Esophagus squamous epithelium (tissue), 5 donors: Measurements from ENCODE around the gene ALDOC. TPM values are rescaled to one million over a fixed set of nuclear protein-coding genes. Genes with fewer than 3 reads are reported as not detected.

ENCODE experiments used
- DNase-seq: peaks from one replicate; lab custom pipeline; 2025; lab: John Stamatoyannopoulos, UW
- H3K27ac ChIP-seq, 4 donors: fragments of 200-600 bp; sonication (generic); one replicate each; pipeline ENCODE4 v1.5.1; 2016 to 2019; ENCODE audit warnings: mild to moderate bottlenecking in 1 of 4
- H3K27me3 ChIP-seq, 4 donors: fragments of 200-600 bp; sonication (generic); 1 replicate in 3 of 4; 2 replicates in 1 of 4; pipeline versions ENCODE4 v1.5.1 to v1.6.0; 2017 to 2021; ENCODE audit warnings: antibody characterized with exemption in 1 of 4
- H3K36me3 ChIP-seq, 3 donors: fragments of 200-600 bp; sonication (generic); one replicate each; pipeline ENCODE4 v1.5.1; 2016 to 2019
- H3K4me1 ChIP-seq, 3 donors: fragments of 200-600 bp; sonication (generic); one replicate each; pipeline ENCODE4 v1.5.1; 2017 to 2019
- H3K4me3 ChIP-seq, 4 donors: fragments of 200-600 bp; sonication (generic); 1 replicate in 3 of 4; 2 replicates in 1 of 4; pipeline ENCODE4 v1.5.1; 2016 to 2019; ENCODE audit warnings: mild to moderate bottlenecking in 2 of 4, moderate library complexity in 1 of 4
- H3K9me3 ChIP-seq, 3 donors: fragments of 200-600 bp; sonication (generic); one replicate each; pipeline ENCODE4 v1.5.1; 2016 to 2019
- POLR2A ChIP-seq, 4 donors: fragments of 450-650 bp; IDR thresholded peaks; one replicate each; pipeline ENCODE4 v1.6.1; 2017; ENCODE audit warnings: antibody characterized with exemption in 4 of 4, mild to moderate bottlenecking in 4 of 4, moderate library complexity in 3 of 4
- WGBS, 2 donors: methylation state at CpG; one replicate each; pipeline ENCODE4 v1.1.5; 2018; 5-methylcytosine and 5-hydroxymethylcytosine counted together
- intact Hi-C: fragments of 100-400 bp; cut with DNase I; formaldehyde crosslinking; loops from one replicate; pipeline ENCODE4 v1.15.0; 2022
- total RNA-seq, 4 donors: library from RNA; depleted of rRNA; stranded (reverse); fragments of >200 nt; gene quantifications; one replicate each; pipeline ENCODE4 v1.1.0, GENCODE V29; 2016
- TF ChIP-seq, protein P1 (sequence below), 6 experiments: fragments of 450-650 bp in 4 of 6; fragments of 200-600 bp in 2 of 6; sonication (generic) in 2 of 6; IDR thresholded peaks; one replicate each; pipeline ENCODE4 v1.5.1; 2016 to 2019; ENCODE audit warnings: antibody characterized with exemption in 6 of 6, mild to moderate bottlenecking in 4 of 6, moderate library complexity in 4 of 6
- donor health status: DM: yes; HTN: yes; CAD: no.

Gene ALDOC
- total RNA-seq, 4 donors from 2014 or later, result 27.0 to 57.0 (median 44.3) TPM

DNA sequence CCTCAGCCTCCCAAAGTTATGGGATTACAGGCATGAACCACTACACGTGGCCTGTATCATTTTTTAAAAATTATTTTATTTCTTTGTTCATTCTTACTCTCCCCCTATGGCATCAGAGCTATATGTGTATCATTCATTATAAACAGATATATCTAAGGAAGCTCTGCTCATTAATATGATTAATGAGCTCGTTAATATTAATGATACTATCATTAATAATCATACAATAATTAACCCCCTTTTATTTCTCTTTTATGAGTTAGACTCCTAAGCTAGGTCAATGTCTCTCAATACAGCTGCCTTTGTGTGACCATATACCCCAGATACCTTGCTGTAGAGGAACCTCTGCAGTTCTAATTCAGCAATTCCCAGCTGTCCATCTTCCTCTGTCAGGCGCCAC, 41.8 kb upstream of the ALDOC start:
- WGBS, 2 donors, result 91 to 92% methylated on average over 3 of the region's 3 CpGs
- no peak for DNase-seq
- no peak overlapping the region for H3K27ac ChIP-seq
- H3K36me3 ChIP-seq, result peaks cover 42 to 100% (median 78%) of the 10 kb centered on the region in 3 donors
- no peaks in the 10 kb centered on the region for H3K27me3 ChIP-seq
- H3K4me3 ChIP-seq, result no peak overlapping the region
- no peaks in the 10 kb centered on the region for H3K4me1 ChIP-seq
- no peaks in the 10 kb centered on the region for H3K9me3 ChIP-seq
- intact Hi-C loops, result loop anchor here (10.0 kb wide), 1 partner anchor 124 kb away; no protein-coding TSS in a partner anchor
- no peak for TF ChIP-seq POLR2A (IDR thresholded peaks at IDR 0.05)
- TF ChIP-seq, protein P1, sequence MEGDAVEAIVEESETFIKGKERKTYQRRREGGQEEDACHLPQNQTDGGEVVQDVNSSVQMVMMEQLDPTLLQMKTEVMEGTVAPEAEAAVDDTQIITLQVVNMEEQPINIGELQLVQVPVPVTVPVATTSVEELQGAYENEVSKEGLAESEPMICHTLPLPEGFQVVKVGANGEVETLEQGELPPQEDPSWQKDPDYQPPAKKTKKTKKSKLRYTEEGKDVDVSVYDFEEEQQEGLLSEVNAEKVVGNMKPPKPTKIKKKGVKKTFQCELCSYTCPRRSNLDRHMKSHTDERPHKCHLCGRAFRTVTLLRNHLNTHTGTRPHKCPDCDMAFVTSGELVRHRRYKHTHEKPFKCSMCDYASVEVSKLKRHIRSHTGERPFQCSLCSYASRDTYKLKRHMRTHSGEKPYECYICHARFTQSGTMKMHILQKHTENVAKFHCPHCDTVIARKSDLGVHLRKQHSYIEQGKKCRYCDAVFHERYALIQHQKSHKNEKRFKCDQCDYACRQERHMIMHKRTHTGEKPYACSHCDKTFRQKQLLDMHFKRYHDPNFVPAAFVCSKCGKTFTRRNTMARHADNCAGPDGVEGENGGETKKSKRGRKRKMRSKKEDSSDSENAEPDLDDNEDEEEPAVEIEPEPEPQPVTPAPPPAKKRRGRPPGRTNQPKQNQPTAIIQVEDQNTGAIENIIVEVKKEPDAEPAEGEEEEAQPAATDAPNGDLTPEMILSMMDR (IDR thresholded peaks at IDR 0.05), result no peak

GRCh38 chr17:28616281-28616680, 39.6 kb upstream of the ALDOC start:
- TF ChIP-seq, protein P1 (IDR thresholded peaks at IDR 0.05), result no peak
- TF ChIP-seq POLR2A (IDR thresholded peaks at IDR 0.05), result no peak
- Histone ChIP-seq H3K36me3 (peaks cover 42 to 99% (median 67%) of the 10 kb centered on the region in 3 donors), H3K4me1 (no peaks in the 10 kb centered on the region), H3K27me3 (no peaks in the 10 kb centered on the region), H3K27ac (no peak overlapping the region), H3K9me3 (no peaks in the 10 kb centered on the region), H3K4me3 (no peak overlapping the region)
- intact Hi-C loops, result loop anchor here (10.0 kb wide), 1 partner anchor 121 kb away; no protein-coding TSS in a partner anchor
- DNase-seq, result no peak
- WGBS, 2 donors, result 78 to 84% methylated on average over 5 to 7 of the region's 7 CpGs

DNA sequence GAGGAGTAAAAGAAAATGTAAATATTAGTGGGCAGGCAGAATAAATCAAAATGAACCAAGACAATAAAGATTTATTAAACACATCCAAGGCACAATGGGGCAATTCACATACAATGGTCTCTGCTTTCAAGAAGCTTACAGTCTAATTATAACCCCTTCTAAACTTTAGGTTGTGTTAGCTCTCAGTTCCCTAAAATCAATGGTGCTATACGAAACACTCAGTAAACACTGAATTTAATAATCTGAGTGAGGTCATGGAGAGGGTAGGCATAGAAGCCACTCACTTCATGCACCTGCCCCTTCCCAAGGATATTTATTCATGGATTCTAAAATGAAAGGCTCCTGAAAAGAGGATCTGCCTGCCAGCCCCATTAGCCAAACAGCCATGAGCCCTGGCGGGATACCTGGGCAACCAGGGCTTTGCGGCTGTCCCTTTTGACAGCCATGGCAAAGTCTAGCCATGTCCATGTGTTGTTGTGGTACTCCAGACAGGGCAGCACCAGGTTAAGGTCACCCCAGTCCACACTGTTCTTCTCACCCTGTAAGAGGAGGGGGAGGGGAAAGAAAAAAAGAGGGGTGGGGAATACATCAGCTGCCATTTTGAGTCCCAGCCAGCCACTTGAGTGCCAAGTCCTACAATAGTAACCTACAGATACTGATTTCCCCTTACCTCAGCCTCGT, 38.7 kb upstream of the ALDOC start:
- Histone ChIP-seq H3K27me3 (no peaks in the 10 kb centered on the region), H3K4me1 (no peaks in the 10 kb centered on the region), H3K27ac (no peak overlapping the region), H3K36me3 (peaks cover 39 to 99% (median 59%) of the 10 kb centered on the region in 3 donors), H3K4me3 (no peak overlapping the region), H3K9me3 (no peaks in the 10 kb centered on the region)
- intact Hi-C loops, result loop anchor here (10.0 kb wide), 1 partner anchor 121 kb away; no protein-coding TSS in a partner anchor
- TF ChIP-seq, protein P1 (IDR thresholded peaks at IDR 0.05), result no peak
- no peak for DNase-seq
- WGBS, 2 donors, result 70 to 91% methylated on average over 2 to 4 of the region's 4 CpGs

- Histone ChIP-seq H3K36me3 (peaks cover 28 to 93% (median 45%) of the 10 kb centered on the region in 3 donors), H3K4me1 (no peaks in the 10 kb centered on the region), H3K9me3 (no peaks in the 10 kb centered on the region), H3K27me3 (no peaks in the 10 kb centered on the region), H3K4me3 (no peak within 1 kb of the TSS), H3K27ac (no peak within 1 kb of the TSS)
- TF ChIP-seq, protein P1 (IDR thresholded peaks at IDR 0.05), result no peak
- no peak for TF ChIP-seq POLR2A (IDR thresholded peaks at IDR 0.05)
- no peak for DNase-seq
- WGBS, 2 donors, result 62 to 89% methylated on average over 4 to 5 of the region's 5 CpGs
- intact Hi-C loops, result loop anchor here (10.0 kb wide), 1 partner anchor 119 kb away; no protein-coding TSS in a partner anchor
These were observed 37.3 kb upstream of the ALDOC start, which contains the start of gene RSKR for GRCh38 chr17:28613931-28614381. RSKR (minus strand) TSS chr17:28614185; CDS start chr17:28614161, 24 bp downstream.
